ENCODE measurements around the gene CACNA2D3.

DNA sequence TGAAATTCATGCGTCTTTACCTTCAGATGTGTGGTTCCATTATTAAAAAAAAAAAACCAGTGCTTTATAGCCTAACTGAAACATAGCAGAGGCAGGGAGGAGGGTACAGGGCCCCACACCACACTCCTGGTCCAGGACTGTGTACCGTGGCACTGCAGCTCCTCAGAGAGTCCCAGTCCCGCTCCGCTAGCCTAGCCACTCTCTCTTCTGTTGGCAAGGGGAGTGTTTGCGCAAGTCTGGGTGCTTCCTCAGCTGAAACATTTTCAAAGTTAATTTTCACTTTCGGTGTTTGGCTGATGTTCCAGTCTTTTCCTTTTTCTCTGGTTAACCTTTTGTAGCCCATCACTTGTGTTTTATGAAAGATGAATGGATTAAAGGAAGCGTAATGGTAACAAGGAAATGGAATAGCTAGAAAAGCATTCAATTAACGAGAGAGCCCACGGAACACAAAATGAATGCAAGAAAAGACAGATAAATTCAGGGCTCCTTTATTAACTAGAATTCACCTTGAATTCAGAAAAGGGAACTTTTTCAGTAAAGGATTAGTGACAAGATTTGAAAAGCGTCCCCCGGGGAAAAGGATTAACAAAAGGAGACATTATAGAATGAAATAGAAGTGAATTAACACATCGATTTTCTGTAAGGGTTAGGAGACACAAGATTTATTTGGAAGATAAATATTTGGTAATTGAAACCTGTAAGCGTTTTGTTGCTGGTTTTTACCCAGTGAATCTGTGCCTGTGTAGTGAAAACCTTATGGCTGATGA lies 177.0 kb downstream of the CACNA2D3 start:
- TF ChIP-seq, protein P1, sequence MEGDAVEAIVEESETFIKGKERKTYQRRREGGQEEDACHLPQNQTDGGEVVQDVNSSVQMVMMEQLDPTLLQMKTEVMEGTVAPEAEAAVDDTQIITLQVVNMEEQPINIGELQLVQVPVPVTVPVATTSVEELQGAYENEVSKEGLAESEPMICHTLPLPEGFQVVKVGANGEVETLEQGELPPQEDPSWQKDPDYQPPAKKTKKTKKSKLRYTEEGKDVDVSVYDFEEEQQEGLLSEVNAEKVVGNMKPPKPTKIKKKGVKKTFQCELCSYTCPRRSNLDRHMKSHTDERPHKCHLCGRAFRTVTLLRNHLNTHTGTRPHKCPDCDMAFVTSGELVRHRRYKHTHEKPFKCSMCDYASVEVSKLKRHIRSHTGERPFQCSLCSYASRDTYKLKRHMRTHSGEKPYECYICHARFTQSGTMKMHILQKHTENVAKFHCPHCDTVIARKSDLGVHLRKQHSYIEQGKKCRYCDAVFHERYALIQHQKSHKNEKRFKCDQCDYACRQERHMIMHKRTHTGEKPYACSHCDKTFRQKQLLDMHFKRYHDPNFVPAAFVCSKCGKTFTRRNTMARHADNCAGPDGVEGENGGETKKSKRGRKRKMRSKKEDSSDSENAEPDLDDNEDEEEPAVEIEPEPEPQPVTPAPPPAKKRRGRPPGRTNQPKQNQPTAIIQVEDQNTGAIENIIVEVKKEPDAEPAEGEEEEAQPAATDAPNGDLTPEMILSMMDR (IDR thresholded peaks at IDR 0.05; ENCODE audit: low read length) = no peak
- no peak for TF ChIP-seq EZH2phosphoT487 (IDR thresholded peaks at IDR 0.05; ENCODE audit: low read length)
